ENCODE results near the gene GPATCH11. TPM values are rescaled to one million over a fixed set of nuclear protein-coding genes. Genes with fewer than 3 reads are reported as not detected.

The GPATCH11 gene
- total and polyA plus RNA-seq, 4 donors, result 2.9 to 7.8 (median 6.5) TPM

DNA sequence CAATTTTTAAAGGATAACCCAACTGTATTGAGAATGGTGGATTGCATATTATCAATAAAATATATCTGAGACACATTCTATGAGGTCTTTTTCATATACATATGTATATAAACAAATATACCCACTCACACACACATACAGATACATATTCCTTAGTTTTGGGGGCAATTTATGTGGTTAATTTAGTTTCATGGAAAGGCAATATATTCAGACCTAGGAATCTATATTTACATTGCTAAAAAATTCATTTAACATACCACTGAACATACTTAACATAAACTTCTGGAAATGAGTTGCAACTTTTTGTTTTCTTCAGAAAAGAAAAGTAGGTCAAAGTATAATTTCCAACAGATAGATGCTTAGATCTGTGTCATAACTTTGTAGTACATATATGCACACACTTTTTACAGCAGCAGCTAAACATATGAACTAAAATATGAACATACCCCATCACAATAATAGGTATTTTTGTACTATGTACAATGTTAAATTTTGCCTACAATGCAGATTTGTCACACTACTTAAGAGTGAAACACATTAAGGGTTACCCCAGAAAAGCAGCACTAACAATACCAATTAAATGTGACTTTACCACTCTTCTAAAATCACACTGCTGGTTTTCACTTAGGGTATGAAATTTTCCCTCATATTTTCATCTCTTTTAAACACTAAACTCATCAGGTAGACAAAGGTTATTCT is 23.2 kb upstream of the GPATCH11 start:
- H3K9ac ChIP-seq (ENCODE audit: insufficient read depth in 1 of 2, low read length in 2 of 2), result no peak overlapping the region
- ATAC-seq (ENCODE audit: insufficient read depth, low FRiP score), result no peak
- H3K27ac ChIP-seq (ENCODE audit: low read depth in 1 of 2, low read length in 1 of 2), result no peak overlapping the region

GRCh38 chr2:37061776-37062175 is 22.5 kb upstream of the GPATCH11 start:
- no peaks in the 10 kb centered on the region for H3K27me3 ChIP-seq (ENCODE audit: control insufficient read depth in 3 of 3, insufficient read depth in 3 of 3, low read length in 2 of 3)
- no peak for DNase-seq
- TF ChIP-seq CTCF (IDR thresholded peaks at IDR 0.05; ENCODE audit: control extremely low read depth, extremely low read depth), result no peak
- ATAC-seq (ENCODE audit: insufficient read depth, low FRiP score), result no peak
- no peak overlapping the region for H3K4me3 ChIP-seq
- WGBS, 2 donors, result 98% methylated on average over 5 of the region's 5 CpGs
- H3K9me3 ChIP-seq (ENCODE audit: control insufficient read depth in 4 of 4, insufficient read depth in 3 of 4, low read length in 3 of 4), result no peaks in the 10 kb centered on the region
- H3K27ac ChIP-seq (ENCODE audit: low read depth in 1 of 2, low read length in 1 of 2), result no peak overlapping the region
- H3K36me3 ChIP-seq (ENCODE audit: control insufficient read depth in 4 of 4, insufficient read depth in 4 of 4, low read length in 4 of 4), result peaks cover 13 to 41% (median 31%) of the 10 kb centered on the region in 4 donors
- no peak overlapping the region for H3K9ac ChIP-seq (ENCODE audit: insufficient read depth in 1 of 2, low read length in 2 of 2)
- H3K4me1 ChIP-seq (ENCODE audit: control insufficient read depth in 5 of 5, insufficient read depth in 5 of 5, low read length in 5 of 5), result no peaks in the 10 kb centered on the region

More for the DNA sequence above, 23.2 kb upstream of the GPATCH11 start:
- TF ChIP-seq CTCF (IDR thresholded peaks at IDR 0.05; ENCODE audit: control extremely low read depth, extremely low read depth), result no peak
- H3K4me1 ChIP-seq (ENCODE audit: control insufficient read depth in 5 of 5, insufficient read depth in 5 of 5, low read length in 5 of 5), result no peaks in the 10 kb centered on the region
- no peaks in the 10 kb centered on the region for H3K9me3 ChIP-seq (ENCODE audit: control insufficient read depth in 4 of 4, insufficient read depth in 3 of 4, low read length in 3 of 4)
- peaks cover 15 to 42% (median 35%) of the 10 kb centered on the region in 4 donors for H3K36me3 ChIP-seq (ENCODE audit: control insufficient read depth in 4 of 4, insufficient read depth in 4 of 4, low read length in 4 of 4)
- H3K27me3 ChIP-seq (ENCODE audit: control insufficient read depth in 3 of 3, insufficient read depth in 3 of 3, low read length in 2 of 3), result no peaks in the 10 kb centered on the region
- no peak for DNase-seq
- no peak overlapping the region for H3K4me3 ChIP-seq

DNA sequence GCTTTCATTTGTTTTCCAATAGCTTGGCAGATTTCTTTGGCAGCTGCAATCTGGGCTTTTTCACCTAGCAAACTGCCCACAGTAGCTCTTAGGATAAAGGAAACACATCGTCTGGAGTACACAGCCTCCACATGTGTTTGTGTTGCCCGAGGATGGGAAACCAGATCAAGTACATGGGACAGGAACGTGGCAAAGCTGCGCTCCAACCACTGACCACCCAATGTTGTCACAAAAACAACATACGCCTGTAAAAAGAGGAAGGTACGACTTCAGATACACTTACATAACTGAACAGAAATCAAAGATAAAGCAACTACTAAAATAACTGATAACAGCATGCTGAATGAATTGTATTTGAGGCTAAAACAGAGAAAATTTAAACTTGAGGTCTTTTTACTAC is 15.6 kb upstream of the GPATCH11 start:
- no peak overlapping the region for H3K27ac ChIP-seq (ENCODE audit: low read depth in 1 of 2, low read length in 1 of 2)
- 56 to 76% methylated on average over 6 of the region's 6 CpGs for WGBS, 2 donors
- no peaks in the 10 kb centered on the region for H3K9me3 ChIP-seq (ENCODE audit: control insufficient read depth in 4 of 4, insufficient read depth in 3 of 4, low read length in 3 of 4)

More for the DNA sequence above, 15.6 kb upstream of the GPATCH11 start:
- no peak for TF ChIP-seq CTCF (IDR thresholded peaks at IDR 0.05; ENCODE audit: control extremely low read depth, extremely low read depth)
- peaks cover 17 to 38% (median 21%) of the 10 kb centered on the region in 4 donors for H3K36me3 ChIP-seq (ENCODE audit: control insufficient read depth in 4 of 4, insufficient read depth in 4 of 4, low read length in 4 of 4)
- DNase-seq, result no peak
- no peak overlapping the region for H3K4me3 ChIP-seq
- no peaks in the 10 kb centered on the region for H3K4me1 ChIP-seq (ENCODE audit: control insufficient read depth in 5 of 5, insufficient read depth in 5 of 5, low read length in 5 of 5)
- H3K27me3 ChIP-seq (ENCODE audit: control insufficient read depth in 3 of 3, insufficient read depth in 3 of 3, low read length in 2 of 3), result no peaks in the 10 kb centered on the region
- H3K9ac ChIP-seq (ENCODE audit: insufficient read depth in 1 of 2, low read length in 2 of 2), result no peak overlapping the region
- no peak for ATAC-seq (ENCODE audit: insufficient read depth, low FRiP score)

Data from lung (tissue), 12 donors.